Memory B cell (primary cell): ENCODE data around the gene C8B.

ENCODE experiments used
- ATAC-seq: fragments of 150-1000 bp; cut with Tn5 transposase; 2 replicates; pipeline ENCODE4 v1.10.0; 2021; ENCODE audit warnings: low read depth, mild to moderate bottlenecking, moderate library complexity
- DNase-seq, 2 donors: peaks; one replicate each; pipeline ENCODE4 v3.0.0; 2022; ENCODE audit warnings: low spot score in 2 of 2
- H3K27ac Mint-ChIP-seq: one replicate; pipeline ENCODE4 v1.8.0; 2022; ENCODE audit warnings: mild to moderate bottlenecking, moderate library complexity, mixed read lengths
- H3K27me3 Mint-ChIP-seq: one replicate; pipeline ENCODE4 v1.8.0; 2022; ENCODE audit warnings: mixed read lengths
- H3K36me3 Mint-ChIP-seq: one replicate; pipeline ENCODE4 v1.8.0; 2022; ENCODE audit warnings: mild to moderate bottlenecking, mixed read lengths
- H3K4me1 Mint-ChIP-seq: one replicate; pipeline ENCODE4 v1.8.0; 2022; ENCODE audit warnings: mixed read lengths
- H3K4me3 Mint-ChIP-seq: one replicate; pipeline ENCODE4 v1.8.0; 2022; ENCODE audit warnings: mild to moderate bottlenecking, moderate library complexity, mixed read lengths
- H3K9me3 Mint-ChIP-seq: one replicate; pipeline ENCODE4 v1.8.0; 2022; ENCODE audit warnings: mixed read lengths

Gene C8B

DNA sequence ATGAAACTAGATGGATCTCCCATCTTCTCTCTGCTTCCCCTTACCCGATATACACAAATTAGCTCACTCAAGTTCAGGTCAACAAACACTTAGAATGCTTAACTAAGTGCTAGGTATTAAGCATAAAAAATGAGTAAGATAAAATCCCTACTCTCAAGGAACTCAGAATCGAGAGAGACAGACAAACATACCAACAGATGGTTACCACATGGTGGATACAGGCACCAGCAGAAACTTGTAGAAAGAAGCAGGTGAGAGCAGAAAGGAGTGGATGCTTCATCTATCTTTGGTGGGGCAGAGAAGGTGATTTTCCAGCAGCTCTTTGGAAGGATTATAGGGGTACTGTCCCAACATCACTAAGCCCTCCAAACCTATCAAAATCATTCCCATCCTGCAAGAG is 32.2 kb downstream of the C8B start:
- H3K9me3 Mint-ChIP-seq = peaks cover 2% of the 10 kb centered on the region
- no peak overlapping the region for H3K4me3 Mint-ChIP-seq
- H3K4me1 Mint-ChIP-seq = no peaks in the 10 kb centered on the region
- H3K27ac Mint-ChIP-seq = no peak overlapping the region
- ATAC-seq = no peak
- no peaks in the 10 kb centered on the region for H3K36me3 Mint-ChIP-seq
- DNase-seq = no peak
- no peaks in the 10 kb centered on the region for H3K27me3 Mint-ChIP-seq

DNA sequence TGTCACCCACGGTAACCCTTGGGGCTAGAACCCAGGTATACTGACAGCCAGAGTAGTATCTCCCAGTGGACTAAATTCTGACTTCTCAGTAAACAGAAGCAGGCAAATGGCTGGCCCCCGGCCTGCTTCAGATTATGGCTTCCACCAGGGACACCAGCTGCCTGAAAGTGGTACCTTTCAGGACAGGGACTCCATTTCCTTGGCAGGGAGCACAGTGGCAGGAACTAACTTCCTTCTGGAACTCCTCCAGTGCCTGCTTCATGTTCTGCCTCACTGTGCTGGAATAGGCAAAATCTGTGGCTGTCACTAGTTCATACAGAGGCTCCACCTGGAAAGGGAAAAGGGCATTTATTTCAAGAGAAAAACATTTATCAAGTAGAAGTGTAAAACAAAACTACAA is 32.7 kb downstream of the C8B start:
- Mint-ChIP-seq H3K27me3 (peaks cover 1% of the 10 kb centered on the region), H3K36me3 (no peaks in the 10 kb centered on the region), H3K9me3 (peaks cover 2% of the 10 kb centered on the region), H3K4me3 (no peak overlapping the region), H3K27ac (no peak overlapping the region), H3K4me1 (no peaks in the 10 kb centered on the region)
- DNase-seq (no peak), ATAC-seq (no peak)

GRCh38 chr1:56931686-56932085 is 34.1 kb downstream of the C8B start:
- no peak for DNase-seq
- Mint-ChIP-seq H3K27me3 (peaks cover 1% of the 10 kb centered on the region), H3K9me3 (peaks cover 2% of the 10 kb centered on the region), H3K36me3 (no peaks in the 10 kb centered on the region), H3K4me3 (no peak overlapping the region), H3K27ac (no peak overlapping the region), H3K4me1 (no peaks in the 10 kb centered on the region)
- ATAC-seq = no peak

DNA sequence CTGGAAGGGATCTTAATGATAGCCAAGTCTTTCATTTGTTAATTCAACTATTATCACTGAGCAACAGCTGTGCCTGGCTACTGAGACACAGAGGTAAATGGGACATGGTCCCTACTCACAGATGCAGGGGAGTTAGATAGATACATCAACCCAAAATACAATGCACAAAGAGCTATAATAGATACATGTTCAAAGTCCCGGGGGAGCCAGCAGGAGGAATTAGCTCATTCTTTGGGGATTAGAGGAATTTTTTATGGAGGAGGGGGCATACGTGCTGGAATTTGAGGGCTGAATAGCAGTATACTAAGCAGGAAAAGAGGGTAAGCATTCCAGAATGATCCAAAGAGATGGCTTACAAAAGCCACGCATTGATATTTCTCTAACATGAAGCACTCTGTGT is 34.6 kb downstream of the C8B start:
- no peak for DNase-seq
- Mint-ChIP-seq H3K9me3 (peaks cover 2% of the 10 kb centered on the region), H3K27me3 (peaks cover 1% of the 10 kb centered on the region), H3K4me1 (no peaks in the 10 kb centered on the region), H3K4me3 (no peak overlapping the region), H3K27ac (no peak overlapping the region), H3K36me3 (no peaks in the 10 kb centered on the region)
- no peak for ATAC-seq

GRCh38 chr1:56929492-56929891 is 36.3 kb downstream of the C8B start:
- ATAC-seq = no peak
- Mint-ChIP-seq H3K9me3 (peaks cover 2% of the 10 kb centered on the region), H3K27me3 (peaks cover 1% of the 10 kb centered on the region), H3K27ac (no peak overlapping the region), H3K4me3 (no peak overlapping the region), H3K4me1 (no peaks in the 10 kb centered on the region), H3K36me3 (no peaks in the 10 kb centered on the region)
- no peak for DNase-seq

DNA sequence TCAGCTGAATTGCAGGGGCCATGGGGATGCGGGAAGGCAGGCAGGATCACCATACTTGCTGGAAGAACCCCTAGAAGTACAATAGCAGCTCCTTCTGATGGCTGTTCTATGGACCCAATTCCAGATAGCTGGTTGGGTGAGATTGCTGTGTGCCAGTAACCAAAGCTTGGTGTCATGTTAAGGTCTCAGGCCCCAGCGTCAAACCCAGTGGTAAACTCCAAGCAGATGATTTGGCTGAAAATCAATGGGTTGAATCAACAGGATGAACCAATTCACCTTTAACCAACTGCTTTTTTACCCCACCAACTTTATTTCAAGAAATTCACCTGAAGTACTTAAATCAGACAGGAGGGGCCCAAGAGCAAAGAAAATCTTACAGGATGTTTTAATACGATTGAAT is 37.8 kb downstream of the C8B start:
- no peak overlapping the region for H3K27ac Mint-ChIP-seq
- H3K4me3 Mint-ChIP-seq = no peak overlapping the region
- no peaks in the 10 kb centered on the region for H3K4me1 Mint-ChIP-seq
- H3K36me3 Mint-ChIP-seq = no peaks in the 10 kb centered on the region
- H3K9me3 Mint-ChIP-seq = peaks cover 2% of the 10 kb centered on the region
- H3K27me3 Mint-ChIP-seq = peaks cover 4% of the 10 kb centered on the region
- ATAC-seq (no peak), DNase-seq (no peak)

- peaks cover 4% of the 10 kb centered on the region for H3K9me3 Mint-ChIP-seq
Observed at GRCh38 chr1:56927171-56927570, 38.6 kb downstream of the C8B start.

DNA sequence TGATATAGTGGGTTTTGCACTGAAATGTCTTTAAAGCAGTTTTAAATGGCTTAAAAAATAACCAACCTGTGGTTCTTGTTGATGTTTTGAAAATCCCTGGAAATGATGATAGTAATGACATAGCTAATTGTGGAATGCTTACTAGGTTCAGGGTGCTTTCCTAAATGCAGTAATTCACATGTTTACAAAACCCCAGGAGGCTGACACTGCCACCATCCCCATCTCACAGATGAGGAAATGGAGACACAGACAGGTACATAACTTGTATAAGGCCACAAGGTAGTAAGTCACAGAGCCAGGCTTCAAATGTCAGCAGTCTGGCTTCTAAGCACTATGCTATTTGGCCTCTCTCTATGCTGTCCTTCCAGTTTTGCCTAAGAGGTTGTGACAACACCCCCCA is 40.6 kb downstream of the C8B start:
- H3K4me1 Mint-ChIP-seq = no peaks in the 10 kb centered on the region
- no peak for DNase-seq
- no peaks in the 10 kb centered on the region for H3K36me3 Mint-ChIP-seq
- peaks cover 4% of the 10 kb centered on the region for H3K27me3 Mint-ChIP-seq
- no peak for ATAC-seq
- H3K9me3 Mint-ChIP-seq = peaks cover 6% of the 10 kb centered on the region
- H3K27ac Mint-ChIP-seq = no peak overlapping the region
- H3K4me3 Mint-ChIP-seq = no peak overlapping the region

More at GRCh38 chr1:56927171-56927570, 38.6 kb downstream of the C8B start:
- Mint-ChIP-seq H3K4me3 (no peak overlapping the region), H3K27ac (no peak overlapping the region), H3K27me3 (peaks cover 4% of the 10 kb centered on the region), H3K4me1 (no peaks in the 10 kb centered on the region), H3K36me3 (no peaks in the 10 kb centered on the region)
- DNase-seq (no peak), ATAC-seq (no peak)

- H3K4me3 Mint-ChIP-seq = no peak overlapping the region
- peaks cover 4% of the 10 kb centered on the region for H3K9me3 Mint-ChIP-seq
- H3K4me1 Mint-ChIP-seq = no peaks in the 10 kb centered on the region
- H3K36me3 Mint-ChIP-seq = no peaks in the 10 kb centered on the region
- no peak overlapping the region for H3K27ac Mint-ChIP-seq
- H3K27me3 Mint-ChIP-seq = peaks cover 4% of the 10 kb centered on the region
- DNase-seq (no peak), ATAC-seq (no peak)
Observed at GRCh38 chr1:56924116-56924515, 41.7 kb downstream of the C8B start.

DNA sequence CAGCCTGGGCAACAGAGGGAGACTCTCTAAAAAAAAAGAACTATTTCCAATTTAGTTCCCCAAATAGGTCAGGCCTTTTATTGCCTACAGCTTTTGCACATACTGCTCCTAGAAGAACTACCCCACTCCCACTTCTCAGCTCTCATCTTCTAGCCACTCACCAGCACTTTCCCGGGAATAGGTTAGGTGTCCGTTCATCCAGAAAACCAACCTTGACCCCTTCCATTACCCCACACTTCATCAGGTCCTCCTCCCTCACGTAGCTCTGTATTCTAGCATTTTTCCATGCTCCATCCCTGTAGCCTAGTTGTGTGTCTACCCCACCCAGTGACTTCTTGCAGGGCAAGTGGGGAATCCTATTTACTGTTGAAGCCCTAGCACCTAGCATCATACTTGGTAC is 42.6 kb downstream of the C8B start:
- Mint-ChIP-seq H3K27me3 (peaks cover 2% of the 10 kb centered on the region), H3K4me1 (no peaks in the 10 kb centered on the region), H3K4me3 (no peak overlapping the region), H3K27ac (no peak overlapping the region), H3K36me3 (no peaks in the 10 kb centered on the region), H3K9me3 (peaks cover 4% of the 10 kb centered on the region)
- ATAC-seq (no peak), DNase-seq (no peak)

DNA sequence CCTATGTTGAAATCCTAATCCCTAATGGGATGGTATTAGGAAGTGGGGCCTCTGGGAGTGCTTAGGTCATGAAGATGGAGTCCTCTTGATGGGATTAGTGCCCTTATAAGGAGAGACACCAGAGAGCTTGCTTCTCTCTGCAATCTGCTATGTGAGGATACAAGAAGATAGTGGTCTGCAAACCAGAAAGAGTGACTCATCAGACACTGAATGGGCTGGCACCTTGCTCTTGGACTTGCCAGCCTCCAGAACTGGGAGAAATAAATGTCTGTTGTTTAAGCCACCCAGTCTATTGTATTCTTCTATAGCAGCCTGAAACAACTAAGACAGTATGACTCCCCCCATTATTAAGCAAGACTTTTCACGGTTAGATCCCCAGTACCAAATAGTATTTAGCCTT is 43.3 kb downstream of the C8B start:
- no peak overlapping the region for H3K27ac Mint-ChIP-seq
- no peaks in the 10 kb centered on the region for H3K36me3 Mint-ChIP-seq
- no peaks in the 10 kb centered on the region for H3K4me1 Mint-ChIP-seq
- H3K27me3 Mint-ChIP-seq = peaks cover 2% of the 10 kb centered on the region
- H3K4me3 Mint-ChIP-seq = no peak overlapping the region
- H3K9me3 Mint-ChIP-seq = peaks cover 4% of the 10 kb centered on the region
- ATAC-seq = no peak
- DNase-seq = no peak

- peaks cover 4% of the 10 kb centered on the region for H3K27me3 Mint-ChIP-seq
Observed at GRCh38 chr1:56922070-56922469, 43.7 kb downstream of the C8B start.

GRCh38 chr1:56921479-56921878 is 44.3 kb downstream of the C8B start:
- DNase-seq = no peak
- ATAC-seq = no peak
- Mint-ChIP-seq H3K36me3 (no peaks in the 10 kb centered on the region), H3K27ac (no peak overlapping the region), H3K4me1 (no peaks in the 10 kb centered on the region), H3K9me3 (peaks cover 4% of the 10 kb centered on the region), H3K4me3 (no peak overlapping the region), H3K27me3 (peaks cover 4% of the 10 kb centered on the region)

More at GRCh38 chr1:56922070-56922469, 43.7 kb downstream of the C8B start:
- H3K4me3 Mint-ChIP-seq = no peak overlapping the region
- no peak overlapping the region for H3K27ac Mint-ChIP-seq
- H3K9me3 Mint-ChIP-seq = peaks cover 4% of the 10 kb centered on the region
- ATAC-seq (no peak), DNase-seq (no peak)
- no peaks in the 10 kb centered on the region for H3K4me1 Mint-ChIP-seq
- no peaks in the 10 kb centered on the region for H3K36me3 Mint-ChIP-seq

DNA sequence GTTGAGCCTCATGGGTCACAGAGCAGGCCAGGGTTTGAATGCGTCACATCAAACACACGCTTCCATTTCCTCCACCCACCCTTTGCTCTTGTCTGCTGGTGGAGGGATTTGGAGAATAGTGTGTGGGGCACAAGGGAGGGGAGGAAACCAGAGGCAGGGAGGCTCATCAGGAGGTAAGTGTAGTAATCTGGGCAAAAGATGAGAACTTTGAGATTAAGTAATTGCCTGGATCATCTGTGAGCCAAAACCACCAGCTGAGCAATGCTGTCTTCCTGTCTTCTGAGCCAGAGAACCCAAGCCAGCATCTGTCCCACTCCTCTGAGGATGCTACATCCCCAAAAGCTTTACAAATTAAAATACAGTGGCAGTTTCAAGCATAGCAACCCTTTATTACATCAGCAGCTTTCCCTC is 45.2 kb downstream of the C8B start:
- Mint-ChIP-seq H3K27me3 (peaks cover 4% of the 10 kb centered on the region), H3K4me1 (no peaks in the 10 kb centered on the region), H3K36me3 (no peaks in the 10 kb centered on the region), H3K4me3 (no peak overlapping the region), H3K27ac (no peak overlapping the region), H3K9me3 (peaks cover 4% of the 10 kb centered on the region)
- no peak for DNase-seq
- no peak for ATAC-seq

DNA sequence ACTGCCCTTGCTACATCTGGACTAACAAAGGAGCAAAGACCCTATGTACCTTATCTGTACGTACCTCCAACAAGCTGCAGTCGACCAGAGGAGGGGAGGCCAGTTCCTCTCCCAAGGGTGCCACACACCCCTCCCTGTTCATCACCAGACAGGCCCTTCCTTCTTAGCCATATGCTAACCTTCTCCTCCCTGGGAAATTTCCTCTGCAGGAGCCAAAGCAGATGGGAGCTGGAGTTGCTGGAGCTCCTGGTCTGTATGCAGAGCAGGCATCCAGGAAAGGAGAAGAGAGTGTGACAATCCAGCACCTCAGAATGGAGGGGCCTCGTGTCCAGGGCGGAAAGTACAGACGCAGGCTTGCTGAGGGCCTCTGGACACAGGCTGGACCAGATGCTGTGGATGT is 48.5 kb downstream of the C8B start:
- Mint-ChIP-seq H3K36me3 (no peaks in the 10 kb centered on the region), H3K9me3 (peaks cover 4% of the 10 kb centered on the region), H3K4me3 (no peak overlapping the region), H3K27ac (no peak overlapping the region), H3K4me1 (no peaks in the 10 kb centered on the region), H3K27me3 (peaks cover 7% of the 10 kb centered on the region)
- ATAC-seq = no peak
- no peak for DNase-seq

- H3K27me3 Mint-ChIP-seq = peaks cover 8% of the 10 kb centered on the region
- no peaks in the 10 kb centered on the region for H3K9me3 Mint-ChIP-seq
- no peak overlapping the region for H3K4me3 Mint-ChIP-seq
- no peak overlapping the region for H3K27ac Mint-ChIP-seq
- no peak for DNase-seq
- H3K4me1 Mint-ChIP-seq = no peaks in the 10 kb centered on the region
- H3K36me3 Mint-ChIP-seq = no peaks in the 10 kb centered on the region
- ATAC-seq = no peak
Observed at GRCh38 chr1:56916630-56917029, 49.2 kb downstream of the C8B start.
